Neural cell (in vitro differentiated cells): ENCODE data around the gene ACTRT2.

ENCODE experiments used
- POLR2AphosphoS5 ChIP-seq: IDR thresholded peaks from 2 replicates; pipeline ENCODE4 v1.6.1; 2012
- TAF1 ChIP-seq: IDR thresholded peaks from 2 replicates; pipeline ENCODE4 v1.6.1; 2012; ENCODE audit warnings: low read depth
- TF ChIP-seq, protein P1 (sequence below): fragments of 450-650 bp; IDR thresholded peaks from 2 replicates; pipeline ENCODE4 v1.5.1; 2014; ENCODE audit warnings: antibody characterized with exemption, mild to moderate bottlenecking, moderate library complexity; ENCODE audit not compliant: poor library complexity, severe bottlenecking

- TF ChIP-seq, protein P1, sequence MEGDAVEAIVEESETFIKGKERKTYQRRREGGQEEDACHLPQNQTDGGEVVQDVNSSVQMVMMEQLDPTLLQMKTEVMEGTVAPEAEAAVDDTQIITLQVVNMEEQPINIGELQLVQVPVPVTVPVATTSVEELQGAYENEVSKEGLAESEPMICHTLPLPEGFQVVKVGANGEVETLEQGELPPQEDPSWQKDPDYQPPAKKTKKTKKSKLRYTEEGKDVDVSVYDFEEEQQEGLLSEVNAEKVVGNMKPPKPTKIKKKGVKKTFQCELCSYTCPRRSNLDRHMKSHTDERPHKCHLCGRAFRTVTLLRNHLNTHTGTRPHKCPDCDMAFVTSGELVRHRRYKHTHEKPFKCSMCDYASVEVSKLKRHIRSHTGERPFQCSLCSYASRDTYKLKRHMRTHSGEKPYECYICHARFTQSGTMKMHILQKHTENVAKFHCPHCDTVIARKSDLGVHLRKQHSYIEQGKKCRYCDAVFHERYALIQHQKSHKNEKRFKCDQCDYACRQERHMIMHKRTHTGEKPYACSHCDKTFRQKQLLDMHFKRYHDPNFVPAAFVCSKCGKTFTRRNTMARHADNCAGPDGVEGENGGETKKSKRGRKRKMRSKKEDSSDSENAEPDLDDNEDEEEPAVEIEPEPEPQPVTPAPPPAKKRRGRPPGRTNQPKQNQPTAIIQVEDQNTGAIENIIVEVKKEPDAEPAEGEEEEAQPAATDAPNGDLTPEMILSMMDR, result no peak
- TF ChIP-seq TAF1 (no peak), POLR2AphosphoS5 (no peak)
These were observed 45.6 kb downstream of the ACTRT2 start for GRCh38 chr1:3066826-3067225.
